ENCODE results near the gene TLCD2.

TLCD2 gene

DNA sequence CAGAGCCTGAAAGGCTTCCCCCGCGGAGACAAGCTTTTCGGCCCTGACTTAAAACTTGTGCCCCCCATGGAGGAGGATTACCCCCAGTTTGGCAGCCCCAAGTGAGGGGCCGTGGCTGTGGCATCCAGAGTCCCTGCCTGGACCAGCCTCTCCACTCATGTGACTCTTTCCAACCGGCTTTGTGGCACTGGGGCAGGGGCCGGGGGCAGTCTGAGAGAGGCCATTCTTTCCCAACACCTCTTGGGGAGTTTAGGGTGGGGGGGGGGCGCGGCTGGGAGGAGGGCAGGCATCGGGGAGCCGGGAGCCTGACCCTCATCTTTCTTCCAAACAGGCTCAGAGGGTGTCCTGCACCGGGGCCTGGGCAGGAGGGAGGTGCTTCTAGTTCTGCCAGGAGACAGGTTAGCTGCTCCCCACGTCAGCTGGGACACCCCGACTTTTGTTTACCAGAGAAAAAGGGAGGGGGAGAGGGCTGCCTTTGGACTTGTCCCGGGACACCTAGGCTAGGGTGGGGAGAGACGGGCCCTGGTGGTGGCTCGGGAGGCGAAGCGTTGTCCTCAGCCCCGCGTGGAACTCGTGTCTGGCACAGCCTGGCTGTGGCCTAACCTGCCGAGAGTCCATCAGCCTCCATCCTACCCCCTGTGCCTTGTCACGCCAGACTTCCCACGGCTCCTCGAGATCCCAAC lies 44.4 kb upstream of the TLCD2 start:
- no peak for DNase-seq (ENCODE audit: extremely low spot score)
- ChIA-PET CTCF (interaction anchor here (1.4 kb wide), 1 partner anchor 35 kb away, joined by 3 read pairs; no protein-coding TSS in a partner anchor), POLR2A (interaction anchor here (0.7 kb wide), 1 partner anchor 18 kb away, joined by 3 read pairs; no protein-coding TSS in a partner anchor)
- TF ChIP-seq, protein P1, sequence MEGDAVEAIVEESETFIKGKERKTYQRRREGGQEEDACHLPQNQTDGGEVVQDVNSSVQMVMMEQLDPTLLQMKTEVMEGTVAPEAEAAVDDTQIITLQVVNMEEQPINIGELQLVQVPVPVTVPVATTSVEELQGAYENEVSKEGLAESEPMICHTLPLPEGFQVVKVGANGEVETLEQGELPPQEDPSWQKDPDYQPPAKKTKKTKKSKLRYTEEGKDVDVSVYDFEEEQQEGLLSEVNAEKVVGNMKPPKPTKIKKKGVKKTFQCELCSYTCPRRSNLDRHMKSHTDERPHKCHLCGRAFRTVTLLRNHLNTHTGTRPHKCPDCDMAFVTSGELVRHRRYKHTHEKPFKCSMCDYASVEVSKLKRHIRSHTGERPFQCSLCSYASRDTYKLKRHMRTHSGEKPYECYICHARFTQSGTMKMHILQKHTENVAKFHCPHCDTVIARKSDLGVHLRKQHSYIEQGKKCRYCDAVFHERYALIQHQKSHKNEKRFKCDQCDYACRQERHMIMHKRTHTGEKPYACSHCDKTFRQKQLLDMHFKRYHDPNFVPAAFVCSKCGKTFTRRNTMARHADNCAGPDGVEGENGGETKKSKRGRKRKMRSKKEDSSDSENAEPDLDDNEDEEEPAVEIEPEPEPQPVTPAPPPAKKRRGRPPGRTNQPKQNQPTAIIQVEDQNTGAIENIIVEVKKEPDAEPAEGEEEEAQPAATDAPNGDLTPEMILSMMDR (IDR thresholded peaks at IDR 0.05; ENCODE audit: control extremely low read depth, extremely low read depth, low read depth, missing control alignments) = no peak

DNA sequence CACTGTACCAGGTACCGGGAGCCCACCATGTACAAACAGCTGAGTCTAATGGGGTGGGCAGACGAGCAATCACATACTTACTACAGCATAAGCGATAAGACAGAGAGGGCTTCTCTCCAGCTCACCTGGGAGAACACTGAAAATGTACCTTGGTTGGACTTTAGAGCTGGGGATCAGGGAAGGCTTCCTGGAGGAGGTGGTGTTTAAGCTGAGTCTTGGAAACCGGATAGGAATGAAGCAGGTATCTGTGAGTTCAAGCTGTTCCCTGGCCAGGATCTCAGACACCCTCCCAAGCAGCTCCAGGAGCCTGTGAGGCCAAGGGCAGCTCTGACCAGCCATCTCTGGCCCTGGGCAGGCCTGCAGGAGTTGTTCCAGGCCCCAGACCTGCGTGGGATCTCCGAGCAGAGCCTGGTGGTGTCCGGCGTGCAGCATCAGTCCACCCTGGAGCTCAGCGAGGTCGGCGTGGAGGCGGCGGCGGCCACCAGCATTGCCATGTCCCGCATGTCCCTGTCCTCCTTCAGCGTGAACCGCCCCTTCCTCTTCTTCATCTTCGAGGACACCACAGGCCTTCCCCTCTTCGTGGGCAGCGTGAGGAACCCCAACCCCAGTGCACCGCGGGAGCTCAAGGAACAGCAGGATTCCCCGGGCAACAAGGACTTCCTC lies 43.7 kb upstream of the TLCD2 start:
- ChIA-PET POLR2A (no interaction called here), CTCF (interaction anchor here (1.3 kb wide), 1 partner anchor 9 kb away, joined by 3 read pairs; no protein-coding TSS in a partner anchor)
- TF ChIP-seq, protein P1 (IDR thresholded peaks at IDR 0.05; ENCODE audit: control extremely low read depth, extremely low read depth, low read depth, missing control alignments) = no peak
- no peak for DNase-seq (ENCODE audit: extremely low spot score)

- TF ChIP-seq, protein P1 (IDR thresholded peaks at IDR 0.05; ENCODE audit: control extremely low read depth, extremely low read depth, low read depth, missing control alignments) = no peak
- DNase-seq (ENCODE audit: extremely low spot score) = no peak
- POLR2A ChIA-PET = no interaction called here
- CTCF ChIA-PET = interaction anchor here (1.0 to 1.4 kb wide), 3 partner anchors 11 to 31 kb away, joined by 3 to 5 read pairs (median 3); no protein-coding TSS in a partner anchor
These were observed 42.5 kb upstream of the TLCD2 start for GRCh38 chr17:1752425-1753262.

DNA sequence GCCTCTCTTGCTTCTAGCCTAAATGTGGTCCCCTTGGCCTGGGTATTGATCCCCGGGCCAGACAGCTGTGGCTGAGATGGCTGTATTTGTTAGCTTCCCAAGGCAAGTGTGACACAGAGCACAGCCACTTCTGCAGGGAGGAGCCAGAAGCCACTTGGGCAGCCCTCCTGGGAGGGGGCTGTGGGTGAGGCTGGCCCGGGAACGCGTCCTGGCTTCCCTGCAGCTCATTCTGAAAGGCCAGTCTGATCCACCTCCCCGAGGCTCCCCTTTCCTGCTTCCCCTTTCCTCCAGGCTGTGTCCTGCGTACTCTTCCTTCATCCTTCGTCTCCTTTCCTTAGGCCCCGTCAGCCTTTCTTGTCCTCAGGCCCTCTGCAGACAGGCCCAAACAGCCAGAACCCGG lies 40.5 kb upstream of the TLCD2 start:
- TF ChIP-seq, protein P1 (IDR thresholded peaks at IDR 0.05; ENCODE audit: control extremely low read depth, extremely low read depth, low read depth, missing control alignments) = no peak
- ChIA-PET CTCF (interaction anchor here (1.2 kb wide), 1 partner anchor 18 kb away, joined by 3 read pairs; no protein-coding TSS in a partner anchor), POLR2A (no interaction called here)
- no peak for DNase-seq (ENCODE audit: extremely low spot score)

DNA sequence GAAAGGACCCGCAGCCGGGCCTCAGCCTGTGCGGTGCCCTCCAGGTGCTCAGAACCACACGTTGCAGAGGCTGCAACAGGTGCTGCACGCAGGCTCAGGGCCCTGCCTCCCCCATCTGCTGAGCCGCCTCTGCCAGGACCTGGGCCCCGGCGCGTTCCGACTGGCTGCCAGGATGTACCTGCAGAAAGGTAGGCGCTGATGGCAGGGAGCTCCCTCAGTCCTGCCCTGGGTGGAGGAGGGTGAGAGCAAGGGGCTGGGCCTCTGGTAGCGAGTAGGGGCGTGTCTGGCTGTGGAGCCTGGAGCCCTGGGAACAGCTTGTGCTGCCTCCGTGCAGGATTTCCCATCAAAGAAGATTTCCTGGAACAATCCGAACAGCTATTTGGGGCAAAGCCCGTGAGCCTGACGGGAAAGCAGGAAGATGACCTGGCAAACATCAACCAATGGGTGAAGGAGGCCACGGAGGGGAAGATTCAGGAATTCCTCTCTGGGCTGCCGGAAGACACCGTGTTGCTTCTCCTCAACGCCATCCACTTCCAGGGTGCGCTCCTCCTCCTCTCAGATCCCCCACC lies 36.9 kb upstream of the TLCD2 start:
- TF ChIP-seq, protein P1 (IDR thresholded peaks at IDR 0.05; ENCODE audit: control extremely low read depth, extremely low read depth, low read depth, missing control alignments) = no peak
- no peak for DNase-seq (ENCODE audit: extremely low spot score)
- ChIA-PET POLR2A (no interaction called here), CTCF (no interaction called here)

DNA sequence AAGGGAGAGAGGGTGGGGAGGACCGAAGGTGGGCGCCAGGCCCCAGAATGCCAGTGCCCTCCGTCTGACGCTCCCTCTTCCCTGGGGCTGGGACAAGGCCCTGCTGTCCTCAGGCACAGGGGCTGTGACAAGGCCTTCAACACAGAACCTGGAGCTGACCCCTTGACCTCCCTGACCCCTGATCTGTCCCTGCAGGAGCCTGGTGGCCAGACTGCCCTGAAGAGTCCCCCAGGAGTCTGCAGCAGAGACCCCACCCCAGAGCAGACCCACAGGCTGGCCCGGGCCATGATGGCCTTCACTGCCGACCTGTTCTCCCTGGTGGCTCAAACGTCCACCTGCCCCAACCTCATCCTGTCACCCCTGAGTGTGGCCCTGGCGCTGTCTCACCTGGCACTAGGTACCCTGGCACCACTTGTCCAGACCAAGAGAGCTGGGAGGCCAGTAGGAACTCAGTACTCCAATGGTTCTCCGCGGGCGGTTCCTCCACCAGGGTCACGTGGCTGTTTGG lies 35.4 kb upstream of the TLCD2 start:
- POLR2A ChIA-PET = no interaction called here
- TF ChIP-seq, protein P1 (IDR thresholded peaks at IDR 0.05; ENCODE audit: control extremely low read depth, extremely low read depth, low read depth, missing control alignments) = no peak
- no peak for DNase-seq (ENCODE audit: extremely low spot score)
- CTCF ChIA-PET = interaction anchor here (1.0 kb wide), 1 partner anchor 37 kb away, joined by 3 read pairs; no protein-coding TSS in a partner anchor
